GM21526 (cell line): Measurements from ENCODE around the gene SPATA31A6.
"Not testable (repeated sequence)": the region's sequence is repeated elsewhere in the genome, so short reads cannot be mapped to it uniquely, and the experiment has no call there.

Source experiments
- ATAC-seq: cut with Tn5 transposase; IDR thresholded peaks from one replicate; pipeline ENCODE4 v1.9.1; 2021; ENCODE audit warnings: moderate library complexity; ENCODE audit not compliant: unreplicated experiment, low FRiP score

The SPATA31A6 gene

GRCh38 chr9:42183359-42183758 is at the start of gene SPATA31A6:
SPATA31A6 (plus strand) TSS chr9:42183659; CDS start chr9:42183688, 29 bp downstream.
- not testable (repeated sequence) for ATAC-seq

DNA sequence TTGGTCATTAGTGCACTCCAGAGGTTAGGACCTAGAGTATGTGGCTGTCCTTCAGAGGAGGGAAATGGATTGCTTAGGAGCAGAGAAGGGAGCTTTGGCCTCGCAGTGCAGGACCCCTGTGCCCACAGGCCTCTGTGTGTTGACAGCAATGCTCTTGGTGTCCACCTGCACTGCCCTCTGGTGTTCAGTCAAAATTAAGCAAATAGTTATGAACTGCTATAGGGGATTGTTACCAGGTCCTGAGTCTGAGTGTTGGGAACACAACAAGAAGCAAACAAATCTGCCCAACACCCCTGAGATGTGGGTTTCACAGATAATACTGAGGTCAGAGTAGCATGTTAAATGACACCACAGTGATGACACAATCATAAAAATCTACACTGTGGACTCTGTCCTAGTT is 23.2 kb upstream of the SPATA31A6 start:
- ATAC-seq, result not testable (repeated sequence)

DNA sequence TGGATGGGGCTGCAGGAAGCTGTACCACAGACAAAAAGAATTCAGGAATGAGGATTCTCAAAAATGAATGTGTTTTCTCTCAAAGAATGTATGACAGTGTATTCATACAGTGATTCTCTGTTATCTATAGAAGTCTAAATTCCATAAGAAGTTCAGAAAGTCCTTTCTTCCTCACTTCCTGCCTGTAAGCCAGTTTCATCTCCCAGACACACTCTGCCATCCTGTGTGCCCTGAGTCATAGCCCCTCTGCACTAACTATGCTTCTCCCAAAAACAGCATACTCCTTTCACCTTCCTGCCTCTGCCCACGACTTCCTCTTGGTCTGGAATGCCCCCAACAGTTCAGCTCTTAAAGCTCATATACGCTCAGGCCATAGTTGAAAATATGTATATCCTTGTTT is 36.4 kb downstream of the SPATA31A6 start:
- ATAC-seq, result not testable (repeated sequence)

GRCh38 chr9:42223230-42223629 is 39.8 kb downstream of the SPATA31A6 start:
- not testable (repeated sequence) for ATAC-seq

GRCh38 chr9:42233031-42233430 is 49.6 kb downstream of the SPATA31A6 start:
- ATAC-seq, result not testable (repeated sequence)

DNA sequence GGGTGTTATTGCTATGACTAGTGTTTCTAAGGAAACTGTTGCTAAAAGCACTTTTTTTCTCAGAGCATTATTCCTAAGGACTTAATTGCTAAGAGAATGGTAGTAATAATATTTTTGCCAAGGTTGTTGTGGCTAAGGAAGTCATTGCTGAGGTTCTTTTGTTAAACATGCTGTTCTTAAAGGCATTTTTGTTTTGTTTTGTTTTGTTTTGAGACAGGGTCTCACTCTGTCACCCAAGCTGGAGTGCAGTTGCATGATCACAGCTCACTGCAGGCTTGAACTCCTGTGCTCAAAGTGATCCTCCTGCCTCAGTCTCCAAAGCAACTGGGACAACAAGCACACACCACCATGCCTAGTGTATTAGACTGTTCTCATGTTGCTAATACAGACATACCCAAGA is 51.2 kb downstream of the SPATA31A6 start:
- ATAC-seq, result not testable (repeated sequence)

DNA sequence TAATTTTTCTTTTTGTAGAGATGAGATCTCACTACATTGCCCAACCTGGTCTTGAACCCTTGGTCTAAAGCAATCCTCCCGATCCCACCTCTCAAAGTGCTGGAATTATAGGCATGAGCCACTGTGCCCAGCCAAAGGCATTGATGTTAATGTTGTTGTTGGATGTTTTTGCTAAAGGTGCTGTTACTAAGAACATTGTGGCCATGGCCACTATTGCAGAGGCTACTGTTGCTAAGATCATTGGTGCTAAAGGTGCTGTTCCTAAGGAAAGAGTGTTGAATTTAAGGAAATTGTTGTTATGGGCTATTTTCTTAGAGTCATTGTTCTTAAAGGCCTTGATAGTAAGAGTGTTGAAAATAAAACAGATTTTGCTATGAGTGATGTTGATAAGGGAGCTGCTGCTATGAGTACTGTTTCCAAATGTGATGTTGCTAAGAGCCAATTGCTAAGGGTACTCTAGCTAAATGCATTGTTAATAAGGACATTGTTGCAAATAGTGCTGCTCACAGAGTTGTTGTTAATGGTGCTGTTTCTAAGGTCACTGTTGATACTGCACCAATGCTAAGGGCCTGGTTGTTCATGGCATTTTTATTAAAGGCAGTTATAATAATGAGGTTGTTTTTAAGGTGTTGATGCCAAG is 52.0 kb downstream of the SPATA31A6 start:
- ATAC-seq, result not testable (repeated sequence)

DNA sequence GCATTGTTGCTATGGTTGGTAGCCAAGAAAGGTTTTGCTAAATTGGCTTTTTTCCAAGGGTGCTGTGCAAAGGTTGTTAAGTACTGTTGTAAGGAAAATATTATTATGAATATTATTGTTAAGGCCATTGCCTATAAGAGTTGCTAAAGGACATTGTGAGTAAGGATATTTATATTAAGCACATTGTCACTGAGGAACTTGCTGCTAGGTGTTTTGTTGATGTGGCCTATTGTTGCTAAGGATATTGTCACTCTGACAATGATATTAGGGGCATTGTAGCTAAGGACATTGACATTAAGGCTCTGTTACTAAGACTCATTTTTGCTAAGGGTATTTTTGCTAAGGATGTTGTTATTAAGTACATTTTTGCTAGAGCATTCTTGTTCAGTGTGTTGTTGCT is 52.6 kb downstream of the SPATA31A6 start:
- not testable (repeated sequence) for ATAC-seq

DNA sequence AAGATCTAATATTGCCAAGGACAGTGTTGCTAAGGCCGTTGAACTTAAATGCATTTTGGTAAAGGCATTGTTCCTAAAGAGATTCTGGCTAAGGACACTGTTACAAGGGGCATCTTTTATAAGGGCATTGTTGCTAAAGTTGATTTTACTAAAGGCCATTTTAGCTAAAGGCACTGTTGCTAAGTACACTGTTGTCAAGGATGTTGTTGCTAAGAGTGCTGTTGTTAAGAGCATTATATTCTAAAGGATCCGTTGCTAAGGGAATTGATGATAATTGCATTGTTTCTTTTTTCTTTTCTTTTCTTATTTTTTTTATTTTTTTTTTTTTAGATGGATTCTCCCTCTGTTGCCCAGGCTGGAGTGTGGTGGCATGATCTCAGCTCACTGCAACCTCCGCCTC is 53.9 kb downstream of the SPATA31A6 start:
- ATAC-seq, result not testable (repeated sequence)

DNA sequence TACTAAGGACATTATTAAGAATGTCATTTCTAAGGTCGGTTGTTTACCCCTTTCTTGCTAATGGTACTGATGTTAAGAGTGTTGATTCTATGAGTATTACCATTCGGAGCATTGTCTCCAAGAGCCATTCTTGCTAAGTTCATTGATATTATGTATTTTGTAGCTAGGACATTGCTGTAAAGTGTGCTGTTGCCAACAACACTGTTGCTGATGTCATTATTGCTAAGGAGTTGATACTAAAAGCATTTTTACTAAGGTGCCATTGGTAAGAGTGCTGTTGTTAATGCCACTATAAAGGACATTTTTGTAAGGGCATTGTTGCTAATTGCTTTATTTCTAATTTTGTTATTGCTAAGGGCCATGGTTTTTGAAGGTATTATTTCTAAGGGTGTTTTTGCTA is 55.4 kb downstream of the SPATA31A6 start:
- not testable (repeated sequence) for ATAC-seq
